GM23338 (cell line): ENCODE data around the gene KLF9. TPM values are rescaled to one million over a fixed set of nuclear protein-coding genes. Genes with fewer than 3 reads are reported as not detected.
"Not testable (repeated sequence)": the region's sequence is repeated elsewhere in the genome, so short reads cannot be mapped to it uniquely, and the experiment has no call there.

ENCODE experiments used
- ATAC-seq: fragments of 200-7000 bp; cut with Tn5 transposase; 3 replicates; pipeline ENCODE4 v1.9.1; 2020
- DNase-seq: peaks from one replicate; pipeline ENCODE4 v3.0.0-alpha.2; 2015; ENCODE audit warnings: low spot score
- H2AFZ ChIP-seq: fragments of 200-600 bp; sonication (generic); 2 replicates; pipeline ENCODE4 v1.8.0; 2016; ENCODE audit warnings: antibody characterized with exemption, mild to moderate bottlenecking, moderate library complexity
- H3F3A ChIP-seq: fragments of 200-600 bp; sonication (generic); replicated peaks from 2 replicates; pipeline ENCODE4 v1.8.0; 2017; ENCODE audit warnings: antibody characterized with exemption, mixed run types, low read depth
- H3K27ac ChIP-seq: fragments of 200-600 bp; sonication (generic); 2 replicates; pipeline ENCODE4 v1.6.1; 2016; ENCODE audit warnings: low read depth
- H3K27me3 ChIP-seq: fragments of 200-600 bp; sonication (generic); 2 replicates; pipeline ENCODE4 v1.8.0; 2016; ENCODE audit warnings: mild to moderate bottlenecking, mixed run types, moderate library complexity; ENCODE audit not compliant: insufficient read depth
- H3K36me3 ChIP-seq: fragments of 200-600 bp; sonication (generic); 2 replicates; pipeline ENCODE4 v1.8.0; 2016; ENCODE audit warnings: mild to moderate bottlenecking; ENCODE audit not compliant: insufficient read depth
- H3K4me1 ChIP-seq: fragments of 200-600 bp; sonication (generic); 2 replicates; pipeline ENCODE4 v1.8.0; 2016; ENCODE audit warnings: mild to moderate bottlenecking, moderate library complexity; ENCODE audit not compliant: insufficient read depth
- H3K4me2 ChIP-seq: fragments of 200-600 bp; sonication (generic); 2 replicates; pipeline ENCODE4 v1.7.1; 2017; ENCODE audit warnings: mixed run types
- H3K4me3 ChIP-seq: fragments of 200-600 bp; sonication (generic); 2 replicates; pipeline ENCODE4 v1.6.1; 2016; ENCODE audit warnings: mixed run types
- H3K79me2 ChIP-seq: fragments of 200-600 bp; sonication (generic); replicated peaks from 2 replicates; pipeline ENCODE4 v1.8.0; 2017; ENCODE audit warnings: mild to moderate bottlenecking; ENCODE audit not compliant: insufficient read depth
- H3K9me2 ChIP-seq: fragments of 200-600 bp; sonication (generic); 2 replicates; pipeline ENCODE4 v1.8.0; 2017; ENCODE audit not compliant: insufficient read depth
- H4K20me1 ChIP-seq: fragments of 200-600 bp; sonication (generic); replicated peaks from 2 replicates; pipeline ENCODE4 v1.8.0; 2017; ENCODE audit warnings: mild to moderate bottlenecking; ENCODE audit not compliant: insufficient read depth
- H3K27ac Mint-ChIP-seq: 2 replicates; pipeline ENCODE4 v1.8.0; 2020; ENCODE audit warnings: inconsistent platforms, mild to moderate bottlenecking, moderate library complexity, mixed read lengths
- H3K27me3 Mint-ChIP-seq: 3 replicates; pipeline ENCODE4 v1.8.0; 2022; ENCODE audit warnings: low read depth, mild to moderate bottlenecking, moderate library complexity, mixed read lengths, inconsistent platforms; ENCODE audit not compliant: insufficient read depth, poor library complexity
- H3K36me3 Mint-ChIP-seq: 3 replicates; pipeline ENCODE4 v1.8.0; 2021; ENCODE audit warnings: low read depth, mild to moderate bottlenecking, inconsistent platforms, moderate library complexity, mixed read lengths
- H3K4me1 Mint-ChIP-seq: 3 replicates; pipeline ENCODE4 v1.8.0; 2020; ENCODE audit warnings: mild to moderate bottlenecking, inconsistent platforms, mixed read lengths
- H3K4me3 Mint-ChIP-seq: 3 replicates; pipeline ENCODE4 v1.8.0; 2021; ENCODE audit warnings: moderate library complexity, mild to moderate bottlenecking, inconsistent platforms, mixed read lengths
- H3K9me3 Mint-ChIP-seq: 3 replicates; pipeline ENCODE4 v1.8.0; 2020; ENCODE audit warnings: moderate library complexity, mild to moderate bottlenecking, inconsistent platforms, mixed read lengths
- EZH2phosphoT487 ChIP-seq: fragments of 200-600 bp; sonication (generic); IDR thresholded peaks from one replicate; pipeline ENCODE4 v1.8.1; 2018; ENCODE audit warnings: antibody characterized with exemption; ENCODE audit not compliant: unreplicated experiment
- POLR2AphosphoS5 ChIP-seq: IDR thresholded peaks from 2 replicates; pipeline ENCODE4 v1.6.1; 2016; ENCODE audit warnings: antibody characterized with exemption, low read depth
- STAT1 ChIP-seq: IDR thresholded peaks from one replicate; pipeline ENCODE4 v1.6.1; 2016; ENCODE audit warnings: antibody characterized with exemption; ENCODE audit not compliant: unreplicated experiment
- ZNF114 ChIP-seq: fragments of 250-450 bp; sonication (Bioruptor Pico); IDR thresholded peaks from 2 replicates; pipeline ENCODE4 v1.5.0; 2020; ENCODE audit warnings: mild to moderate bottlenecking, moderate library complexity
- ZNF331 ChIP-seq: fragments of 250-450 bp; sonication (Bioruptor Pico); IDR thresholded peaks from 2 replicates; pipeline ENCODE4 v1.5.0; 2020; ENCODE audit warnings: low read depth, mild to moderate bottlenecking, moderate library complexity
- polyA plus RNA-seq: library from polyadenylated mRNA; unstranded; fragments of >200 nt; fragmentation: Nextera tagmentation; extraction: Ambion mirVana; gene quantifications from 2 replicates; pipeline ENCODE4 v1.2.1, GENCODE V29; 2016
- total RNA-seq: library from RNA; depleted of rRNA; stranded (reverse); fragments of >200 nt; shearing (Covaris generic); gene quantifications from 2 replicates; pipeline ENCODE4 v1.2.3, GENCODE V29; 2014
- TF ChIP-seq, protein P1 (sequence below), 2 experiments: fragments of 200-600 bp in 1 of 2; sonication (generic) in 1 of 2; conservative IDR thresholded peaks; 2 replicates each; pipeline versions ENCODE4 v1.5.1 to v1.6.1; 2016 to 2017; ENCODE audit warnings: antibody characterized with exemption in 2 of 2, low read depth in 2 of 2, mild to moderate bottlenecking in 2 of 2, moderate library complexity in 1 of 2

Gene KLF9
- total and polyA plus RNA-seq, 2 experiments from 2014 or later, result 0.58 to 1.5 TPM

DNA sequence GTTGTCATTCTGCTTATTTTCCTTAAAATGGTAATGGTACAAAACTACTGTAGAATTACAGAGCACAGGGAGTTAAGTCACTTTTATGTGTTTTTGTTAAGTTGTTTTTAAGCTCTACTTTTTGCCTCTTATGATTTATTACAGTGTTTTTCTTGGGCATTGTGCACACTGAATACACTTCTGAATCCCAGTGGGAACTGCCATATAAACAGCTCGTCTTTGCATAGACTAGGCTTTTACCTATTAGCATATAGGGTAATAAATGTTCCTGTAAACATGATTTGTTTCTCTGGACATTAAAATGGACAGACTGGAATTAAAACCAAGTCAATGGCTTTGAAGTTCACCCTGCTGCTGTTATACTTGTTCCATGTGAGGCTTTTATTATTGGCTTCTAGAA lies 12.2 kb downstream of the KLF9 start:
- peaks cover 5% of the 10 kb centered on the region for H3K27me3 Mint-ChIP-seq
- no peaks in the 10 kb centered on the region for H3F3A ChIP-seq
- H3K4me3 ChIP-seq, result no peak overlapping the region
- no peaks in the 10 kb centered on the region for H3K79me2 ChIP-seq
- H3K36me3 ChIP-seq, result no peaks in the 10 kb centered on the region
- H3K27me3 ChIP-seq, result 0 out of 2 replicates have a peak, but pooled peaks cover 8% of the 10 kb centered on the region
- H4K20me1 ChIP-seq, result no peaks in the 10 kb centered on the region
- no peak overlapping the region for H3K4me2 ChIP-seq
- H3K4me3 Mint-ChIP-seq, result no peak overlapping the region
- no peak for ATAC-seq
- peaks cover 14% of the 10 kb centered on the region for H3K4me1 Mint-ChIP-seq
- H3K9me2 ChIP-seq, result no peaks in the 10 kb centered on the region
- TF ChIP-seq ZNF331 (CRISPR knock-in tag) (no peak), ZNF114 (CRISPR knock-in tag) (no peak)
- H3K4me1 ChIP-seq, result peaks cover 8% of the 10 kb centered on the region
- no peaks in the 10 kb centered on the region for H3K36me3 Mint-ChIP-seq
- no peaks in the 10 kb centered on the region for H3K9me3 Mint-ChIP-seq
- H3K27ac Mint-ChIP-seq, result no peak overlapping the region
- no peak overlapping the region for H3K27ac ChIP-seq
- no peak overlapping the region for H2AFZ ChIP-seq
- DNase-seq, result no peak

DNA sequence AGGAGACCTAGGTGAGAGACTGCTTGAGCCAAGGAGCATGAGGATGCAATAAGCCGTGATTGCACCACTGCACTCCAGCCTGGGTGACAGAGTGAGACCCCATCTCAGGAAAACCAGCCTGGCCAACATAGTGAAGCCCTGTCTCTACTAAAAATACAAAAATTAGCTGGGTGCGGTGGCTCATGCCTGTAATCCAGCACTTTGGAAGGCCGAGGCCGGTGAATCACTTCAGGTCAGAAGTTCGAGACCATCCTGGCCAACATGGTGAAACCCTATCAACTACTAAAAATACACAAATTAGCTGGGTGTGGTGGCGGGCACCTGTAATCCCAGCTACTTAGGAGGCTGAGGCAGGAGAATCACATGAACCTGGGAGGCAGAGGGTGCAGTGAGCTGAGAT lies 13.2 kb downstream of the KLF9 start:
- H3K4me3 Mint-ChIP-seq, H3K27me3 Mint-ChIP-seq, H3K9me2 ChIP-seq, H4K20me1 ChIP-seq, ATAC-seq, H3K27ac Mint-ChIP-seq, H3K36me3 ChIP-seq, DNase-seq, H3K4me3 ChIP-seq, H3K4me2 ChIP-seq, H3K36me3 Mint-ChIP-seq, H3K79me2 ChIP-seq, H3K4me1 ChIP-seq, H3K27ac ChIP-seq, H3K4me1 Mint-ChIP-seq, H3K27me3 ChIP-seq, H3F3A ChIP-seq, H2AFZ ChIP-seq, H3K9me3 Mint-ChIP-seq: not testable (repeated sequence)

DNA sequence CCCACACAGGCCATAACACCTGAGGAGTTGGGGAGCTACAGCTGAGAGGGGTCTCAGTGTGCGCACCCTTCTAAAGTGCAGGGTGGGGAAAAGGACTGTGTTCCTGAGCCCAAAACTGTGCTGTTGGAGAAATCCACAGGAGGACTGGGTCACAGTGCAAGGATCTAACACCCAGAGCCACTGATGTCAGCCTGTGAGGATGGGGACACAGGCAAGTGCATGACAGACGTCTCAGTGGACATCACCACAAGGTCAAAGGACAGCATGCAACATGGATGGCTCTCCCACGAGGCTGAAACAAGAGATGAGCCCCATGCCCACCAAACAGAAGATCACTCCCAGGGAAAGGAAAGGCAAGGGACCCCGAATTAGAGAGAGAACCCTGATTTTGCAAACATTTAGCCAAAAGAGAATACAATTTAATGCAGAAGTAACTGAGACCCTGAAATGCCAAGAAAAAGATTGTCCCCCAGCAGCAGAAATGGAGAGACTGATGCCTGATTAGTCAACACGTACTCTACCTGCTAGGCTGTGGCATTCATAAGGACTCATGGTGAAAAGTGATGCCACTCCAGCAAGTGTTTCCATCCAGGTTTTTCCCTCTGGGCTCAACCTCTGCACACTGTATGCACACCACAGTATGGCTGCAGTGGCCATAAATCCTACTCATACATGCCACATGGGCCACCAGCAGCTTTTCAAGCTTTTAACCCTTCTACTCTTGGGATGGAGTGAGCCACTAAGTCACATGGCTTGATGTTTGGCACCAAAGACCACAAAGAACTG lies 14.2 kb downstream of the KLF9 start:
- DNase-seq (no peak), ATAC-seq (no peak)
- H4K20me1 ChIP-seq, result no peaks in the 10 kb centered on the region
- no peaks in the 10 kb centered on the region for H3K9me2 ChIP-seq
- no peak overlapping the region for H3K4me3 Mint-ChIP-seq
- H3K27ac ChIP-seq, result no peak overlapping the region
- TF ChIP-seq STAT1, result no peak
- TF ChIP-seq POLR2AphosphoS5, result no peak
- TF ChIP-seq EZH2phosphoT487, result no peak
- TF ChIP-seq, protein P1, sequence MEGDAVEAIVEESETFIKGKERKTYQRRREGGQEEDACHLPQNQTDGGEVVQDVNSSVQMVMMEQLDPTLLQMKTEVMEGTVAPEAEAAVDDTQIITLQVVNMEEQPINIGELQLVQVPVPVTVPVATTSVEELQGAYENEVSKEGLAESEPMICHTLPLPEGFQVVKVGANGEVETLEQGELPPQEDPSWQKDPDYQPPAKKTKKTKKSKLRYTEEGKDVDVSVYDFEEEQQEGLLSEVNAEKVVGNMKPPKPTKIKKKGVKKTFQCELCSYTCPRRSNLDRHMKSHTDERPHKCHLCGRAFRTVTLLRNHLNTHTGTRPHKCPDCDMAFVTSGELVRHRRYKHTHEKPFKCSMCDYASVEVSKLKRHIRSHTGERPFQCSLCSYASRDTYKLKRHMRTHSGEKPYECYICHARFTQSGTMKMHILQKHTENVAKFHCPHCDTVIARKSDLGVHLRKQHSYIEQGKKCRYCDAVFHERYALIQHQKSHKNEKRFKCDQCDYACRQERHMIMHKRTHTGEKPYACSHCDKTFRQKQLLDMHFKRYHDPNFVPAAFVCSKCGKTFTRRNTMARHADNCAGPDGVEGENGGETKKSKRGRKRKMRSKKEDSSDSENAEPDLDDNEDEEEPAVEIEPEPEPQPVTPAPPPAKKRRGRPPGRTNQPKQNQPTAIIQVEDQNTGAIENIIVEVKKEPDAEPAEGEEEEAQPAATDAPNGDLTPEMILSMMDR (conservative IDR thresholded peaks at IDR 0.05; ENCODE audit: low read depth in 2 of 2), result no peak
- H3K27ac Mint-ChIP-seq, result no peak overlapping the region
- no peaks in the 10 kb centered on the region for H3K79me2 ChIP-seq
- H3K36me3 ChIP-seq, result no peaks in the 10 kb centered on the region
- H3K4me1 ChIP-seq, result no peaks in the 10 kb centered on the region
- H3K27me3 Mint-ChIP-seq, result peaks cover 2% of the 10 kb centered on the region
- 0 out of 2 replicates have a peak, but pooled peaks cover 8% of the 10 kb centered on the region for H3K27me3 ChIP-seq
- H3F3A ChIP-seq, result no peaks in the 10 kb centered on the region
- H3K4me3 ChIP-seq, result no peak overlapping the region
- no peaks in the 10 kb centered on the region for H3K4me1 Mint-ChIP-seq
- H2AFZ ChIP-seq, result no peak overlapping the region
- H3K9me3 Mint-ChIP-seq, result no peaks in the 10 kb centered on the region
- no peaks in the 10 kb centered on the region for H3K36me3 Mint-ChIP-seq
- H3K4me2 ChIP-seq, result no peak overlapping the region
